Esophagus muscularis mucosa (tissue), 4 donors: Measurements from ENCODE around the gene IGHMBP2. TPM values are rescaled to one million over a fixed set of nuclear protein-coding genes. Genes with fewer than 3 reads are reported as not detected.
A peak's percentile ranks its signal among the peaks of the same experiment; 100 is the strongest.

Source experiments
- DNase-seq: peaks from one replicate; pipeline ENCODE4 v3.0.0-alpha.2; 2017; ENCODE audit errors: extremely low spot score
- H3K27ac ChIP-seq, 4 donors: fragments of 200-600 bp; sonication (generic); replicated peaks in 1 of 4; 1 replicate in 3 of 4; 2 replicates in 1 of 4; pipeline ENCODE4 v1.5.1; 2016 to 2019; ENCODE audit warnings: mild to moderate bottlenecking in 1 of 4
- H3K27me3 ChIP-seq, 4 donors: fragments of 200-600 bp; sonication (generic); one replicate each; pipeline versions ENCODE4 v1.5.1 to v1.6.0; 2016 to 2019
- H3K36me3 ChIP-seq, 4 donors: fragments of 200-600 bp; sonication (generic); one replicate each; pipeline ENCODE4 v1.5.1; 2016 to 2019
- H3K4me1 ChIP-seq, 4 donors: fragments of 200-600 bp; sonication (generic); one replicate each; pipeline ENCODE4 v1.5.1; 2016 to 2019
- H3K4me3 ChIP-seq, 4 donors: fragments of 200-600 bp; sonication (generic); 1 replicate in 2 of 4; 2 replicates in 2 of 4; pipeline ENCODE4 v1.5.1; 2016 to 2019; ENCODE audit warnings: mild to moderate bottlenecking in 4 of 4, moderate library complexity in 1 of 4
- H3K9me3 ChIP-seq, 4 donors: fragments of 200-600 bp; sonication (generic); 1 replicate in 3 of 4; 2 replicates in 1 of 4; pipeline ENCODE4 v1.5.1; 2016 to 2019
- CTCF ChIP-seq, 3 experiments: fragments of 200-600 bp in 2 of 3; fragments of 450-650 bp in 1 of 3; sonication (generic) in 2 of 3; IDR thresholded peaks; one replicate each; pipeline ENCODE4 v1.5.1; 2017 to 2019; ENCODE audit warnings: antibody characterized with exemption in 3 of 3, mild to moderate bottlenecking in 2 of 3, moderate library complexity in 1 of 3
- EP300 ChIP-seq: sonication (generic); formaldehyde crosslinking; IDR thresholded peaks from one replicate; pipeline ENCODE4 v1.6.1; 2017; ENCODE audit warnings: antibody characterized with exemption
- POLR2A ChIP-seq: fragments of 450-650 bp; IDR thresholded peaks from one replicate; pipeline ENCODE4 v1.6.1; 2017; ENCODE audit warnings: antibody characterized with exemption, moderate library complexity, mild to moderate bottlenecking, low read depth
- POLR2AphosphoS5 ChIP-seq, 2 donors: sonication (generic); formaldehyde crosslinking; IDR thresholded peaks; one replicate each; pipeline ENCODE4 v1.6.1; 2017; ENCODE audit warnings: antibody characterized with exemption in 2 of 2
- WGBS: methylation state at CpG from one replicate; pipeline ENCODE4 v1.1.5; 2018; 5-methylcytosine and 5-hydroxymethylcytosine counted together
- intact Hi-C: fragments of 100-400 bp; cut with DNase I; formaldehyde crosslinking; loops from one replicate; pipeline ENCODE4 v1.15.1; 2023
- total RNA-seq, 4 donors: library from RNA; depleted of rRNA; stranded (reverse); fragments of >200 nt; gene quantifications; one replicate each; pipeline versions ENCODE4 v1.1.0 to v1.2.1, GENCODE V29; 2016

The IGHMBP2 gene
- total RNA-seq, 4 donors from 2014 or later: 11.6 to 30.8 (median 28.0) TPM

DNA sequence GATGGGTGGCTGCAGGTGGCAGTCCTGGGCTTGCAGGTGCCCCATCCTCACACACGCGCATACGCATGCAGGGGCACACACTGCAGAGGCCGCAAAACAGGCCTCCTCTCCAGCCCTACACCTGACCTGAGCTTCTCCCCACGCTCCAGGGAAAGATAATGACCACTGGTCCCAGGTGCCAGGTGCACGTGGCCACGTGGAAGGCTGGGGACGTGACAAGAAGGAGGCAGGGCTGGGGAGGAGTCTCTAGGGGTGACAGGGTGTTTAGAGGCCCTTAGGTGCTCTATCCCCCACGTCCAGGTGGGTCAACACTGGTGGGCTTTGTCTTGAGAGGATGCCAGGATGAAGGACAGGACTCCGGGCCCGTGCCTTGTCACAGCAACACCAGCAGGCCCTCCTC lies 38.5 kb upstream of the IGHMBP2 start:
- H3K27me3 ChIP-seq: no peaks in the 10 kb centered on the region
- 86% methylated on average over 6 of the region's 11 CpGs for WGBS
- intact Hi-C loops: no loop called here
- H3K36me3 ChIP-seq: no peaks in the 10 kb centered on the region
- peaks cover 0 to 7% (median 0%) of the 10 kb centered on the region in 4 donors for H3K9me3 ChIP-seq
- no peak overlapping the region for H3K27ac ChIP-seq
- DNase-seq: no peak
- TF ChIP-seq CTCF (IDR thresholded peaks at IDR 0.05) (no peak), EP300 (no peak)
- no peak overlapping the region for H3K4me3 ChIP-seq
- H3K4me1 ChIP-seq: peaks cover 0 to 11% (median 4%) of the 10 kb centered on the region in 4 donors

DNA sequence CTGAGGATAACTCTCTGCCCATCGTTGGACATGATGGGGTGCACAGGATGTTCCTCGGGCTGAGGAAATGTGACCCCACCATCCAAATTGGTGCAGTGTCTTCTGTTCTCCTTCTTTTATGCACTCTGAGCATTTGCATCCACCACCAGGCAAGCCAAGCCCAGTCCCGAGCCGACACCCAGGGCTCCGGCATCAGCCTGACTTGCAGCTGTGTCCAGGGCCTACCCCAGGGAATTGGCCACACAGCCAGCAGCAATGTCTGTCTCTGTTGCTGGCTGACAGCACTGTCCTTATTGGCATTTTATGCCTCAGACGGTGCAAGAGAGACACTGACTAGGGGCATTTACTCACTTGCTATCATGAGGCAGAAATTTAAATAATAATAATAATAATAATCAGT lies 36.6 kb upstream of the IGHMBP2 start:
- Histone ChIP-seq H3K27me3 (no peaks in the 10 kb centered on the region), H3K9me3 (peaks cover 0 to 7% (median 0%) of the 10 kb centered on the region in 4 donors), H3K36me3 (no peaks in the 10 kb centered on the region), H3K4me3 (no peak overlapping the region), H3K27ac (no peak overlapping the region), H3K4me1 (peaks cover 0 to 19% (median 7%) of the 10 kb centered on the region in 4 donors)
- DNase-seq: no peak
- 80% methylated on average over 6 of the region's 6 CpGs for WGBS
- no peak for TF ChIP-seq CTCF (IDR thresholded peaks at IDR 0.05)
- no peak for TF ChIP-seq POLR2A
- no peak for TF ChIP-seq POLR2AphosphoS5 (IDR thresholded peaks at IDR 0.05)
- TF ChIP-seq EP300: no peak
- intact Hi-C loops: no loop called here

GRCh38 chr11:68868221-68868835 lies 35.4 kb upstream of the IGHMBP2 start:
- Histone ChIP-seq H3K4me3 (no peak overlapping the region), H3K9me3 (peaks cover 0 to 7% (median 0%) of the 10 kb centered on the region in 4 donors), H3K36me3 (no peaks in the 10 kb centered on the region), H3K27ac (no peak overlapping the region), H3K27me3 (no peaks in the 10 kb centered on the region), H3K4me1 (peaks cover 0 to 22% (median 12%) of the 10 kb centered on the region in 4 donors)
- DNase-seq: no peak
- 93% methylated on average over 15 of the region's 18 CpGs for WGBS
- intact Hi-C loops: no loop called here
- no peak for TF ChIP-seq CTCF (IDR thresholded peaks at IDR 0.05)
- TF ChIP-seq POLR2AphosphoS5 (IDR thresholded peaks at IDR 0.05): no peak
- no peak for TF ChIP-seq EP300
- TF ChIP-seq POLR2A: no peak

DNA sequence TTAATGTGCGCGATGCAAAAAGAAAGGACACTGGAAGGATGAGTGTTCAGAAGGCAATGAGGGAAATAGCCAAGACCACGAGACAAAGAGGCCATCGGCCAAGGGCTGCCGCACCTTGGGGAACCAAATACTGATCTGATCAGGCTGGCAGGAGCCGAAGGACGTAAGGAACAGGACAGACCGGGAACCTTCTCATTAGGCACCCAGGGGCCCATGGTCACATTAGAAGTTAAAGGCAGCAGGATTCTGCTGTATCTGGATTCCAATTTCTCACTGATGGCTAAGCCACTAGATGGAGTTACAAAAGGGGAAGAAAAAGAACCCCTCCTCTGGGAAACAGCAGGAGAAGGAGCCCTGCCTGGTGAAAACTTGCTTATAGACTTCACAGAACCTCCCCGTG lies 33.2 kb upstream of the IGHMBP2 start:
- no peak for TF ChIP-seq POLR2AphosphoS5 (IDR thresholded peaks at IDR 0.05)
- peak in 2 of 3 experiments; percentile 13 to 16 for TF ChIP-seq CTCF (IDR thresholded peaks at IDR 0.05)
- Histone ChIP-seq H3K36me3 (no peaks in the 10 kb centered on the region), H3K27me3 (no peaks in the 10 kb centered on the region), H3K27ac (peak overlapping the region in 1 of 4 donors; percentile 61), H3K4me3 (peak overlapping the region; percentile 39 to 56 (median 51)), H3K4me1 (peaks cover 0 to 34% (median 12%) of the 10 kb centered on the region in 4 donors), H3K9me3 (no peaks in the 10 kb centered on the region)
- WGBS: 47% methylated on average over 9 of the region's 9 CpGs
- no peak for DNase-seq
- intact Hi-C loops: no loop called here
